K562 (cell line): ENCODE data around the gene CELSR1. TPM values are rescaled to one million over a fixed set of nuclear protein-coding genes. Genes with fewer than 3 reads are reported as not detected.

Source experiments
- ATAC-seq: fragments of 200-7000 bp; cut with Tn5 transposase; 3 replicates; pipeline ENCODE4 v1.9.1; 2020; ENCODE audit warnings: moderate library complexity
- BruUV-seq: library from RNA; stranded (reverse); fragments of 400-500 nt; replicated peaks from 2 replicates; lab custom pipeline; 2021; lab: Mats Ljungman, UMichigan
- CTCF ChIA-PET: fragments of 300-600 bp; formaldehyde crosslinking; extraction: SDS; loops from one replicate; lab custom pipeline; 2021; ENCODE audit warnings: low intra/inter-chr PET ratio; lab: Yijun Ruan, JAX
- POLR2A ChIA-PET: fragments of 300-600, 350-650 bp; sonication (Branson Sonifier 250); formaldehyde crosslinking; extraction: SDS; loops from one replicate; lab custom pipeline; 2021; ENCODE audit warnings: antibody characterized with exemption, inconsistent platforms; lab: Yijun Ruan, JAX
- DNase-seq, 4 experiments: peaks; one replicate each; pipeline versions ENCODE4 v3.0.0 to v3.0.0-alpha.2; 2011 to 2018; ENCODE audit warnings: low spot score in 3 of 4, mixed read lengths in 3 of 4; ENCODE audit errors: extremely low read depth in 1 of 4
- FAIRE-seq: peaks from 2 replicates; lab custom pipeline; 2011; peaks lifted over from hg19 to GRCh38; lab: Jason Lieb, UNC
- H2AFZ ChIP-seq: 2 replicates; pipeline ENCODE4 v1.6.0; 2011; ENCODE audit warnings: low read depth, low read length, control low read depth, inconsistent platforms
- H3K27ac ChIP-seq: fragments of 200-600 bp; 3 replicates; pipeline ENCODE4 v1.8.0; 2011; ENCODE audit warnings: low read depth, mild to moderate bottlenecking, control low read depth, inconsistent platforms, low read length, moderate library complexity, mixed read lengths; ENCODE audit errors: extremely low read depth
- H3K27me3 ChIP-seq, 2 experiments: fragments of 300-600 bp in 1 of 2; 2 replicates in 1 of 2; 3 replicates in 1 of 2; pipeline versions ENCODE4 v1.6.0 to v1.8.0; 2011; ENCODE audit warnings: inconsistent platforms in 2 of 2, low read length in 2 of 2, mild to moderate bottlenecking in 1 of 2, mixed read lengths in 1 of 2, moderate library complexity in 1 of 2; ENCODE audit not compliant: control insufficient read depth in 2 of 2, insufficient read depth in 2 of 2
- H3K36me3 ChIP-seq: fragments of 300-600 bp; 3 replicates; pipeline ENCODE4 v1.8.0; 2011; ENCODE audit warnings: mild to moderate bottlenecking, low read length, inconsistent platforms; ENCODE audit not compliant: control insufficient read depth, insufficient read depth
- H3K4me1 ChIP-seq, 2 experiments: fragments of 200-600 bp in 1 of 2; replicated peaks in 1 of 2; 2 replicates in 1 of 2; 3 replicates in 1 of 2; pipeline versions ENCODE4 v1.5.1 to v1.8.0; 2011; ENCODE audit warnings: inconsistent platforms in 2 of 2, low read length in 2 of 2, mild to moderate bottlenecking in 1 of 2, mixed read lengths in 1 of 2, moderate library complexity in 1 of 2; ENCODE audit not compliant: control insufficient read depth in 2 of 2, insufficient read depth in 2 of 2
- H3K4me2 ChIP-seq: 2 replicates; pipeline ENCODE4 v1.6.1; 2011; ENCODE audit warnings: low read length, control low read depth, inconsistent platforms, mixed read lengths; ENCODE audit not compliant: insufficient read depth
- H3K4me3 ChIP-seq: fragments of 200-600 bp; sonication (generic), shearing (Covaris generic); 2 replicates; pipeline ENCODE4 v1.5.1; 2016; ENCODE audit warnings: control low read depth, inconsistent platforms
- H3K79me2 ChIP-seq: fragments of 200-600 bp; 3 replicates; pipeline ENCODE4 v1.8.0; 2011; ENCODE audit warnings: low read length, inconsistent platforms; ENCODE audit not compliant: control insufficient read depth, insufficient read depth
- H3K9ac ChIP-seq, 2 experiments: 2 replicates each; pipeline versions ENCODE4 v1.6.0 to v1.6.1; 2011; ENCODE audit warnings: low read depth in 2 of 2, low read length in 2 of 2, control low read depth in 1 of 2, inconsistent platforms in 1 of 2, mild to moderate bottlenecking in 1 of 2, mixed read lengths in 1 of 2; ENCODE audit not compliant: insufficient read depth in 1 of 2
- H3K9me1 ChIP-seq: one replicate; pipeline ENCODE4 v1.6.0; 2011; ENCODE audit warnings: inconsistent platforms, mild to moderate bottlenecking, low read length, moderate library complexity; ENCODE audit not compliant: control insufficient read depth, insufficient read depth
- H3K9me3 ChIP-seq: replicated peaks from 2 replicates; pipeline ENCODE4 v1.5.1; 2011; ENCODE audit warnings: low read depth, low read length, inconsistent platforms; ENCODE audit not compliant: control insufficient read depth, insufficient read depth
- H4K20me1 ChIP-seq: replicated peaks from 2 replicates; pipeline ENCODE4 v1.6.1; 2011; ENCODE audit warnings: low read length, inconsistent platforms, mixed read lengths; ENCODE audit not compliant: control insufficient read depth, insufficient read depth
- BRD4 ChIP-seq: fragments of 200-600 bp; sonication (generic); IDR thresholded peaks from 2 replicates; pipeline ENCODE4 v1.6.1; 2017; ENCODE audit warnings: inconsistent platforms
- BRF1 ChIP-seq: IDR thresholded peaks from 3 replicates; pipeline ENCODE4 v1.6.1; 2011; ENCODE audit warnings: borderline replicate concordance, mild to moderate bottlenecking; ENCODE audit not compliant: insufficient read length; ENCODE audit errors: extremely low read depth
- KLF6 ChIP-seq: fragments of 250-450 bp; sonication (Bioruptor Pico); IDR thresholded peaks from 2 replicates; pipeline ENCODE4 v1.4.0; 2020; ENCODE audit warnings: mild to moderate bottlenecking, moderate library complexity, borderline replicate concordance
- PHF8 ChIP-seq: fragments of 200-600 bp; sonication (generic); IDR thresholded peaks from 2 replicates; pipeline ENCODE4 v1.6.1; 2012; ENCODE audit warnings: mixed run types, mild to moderate bottlenecking, inconsistent platforms, low read length, moderate library complexity, borderline replicate concordance
- POLR2G ChIP-seq: fragments of 200-400 bp; formaldehyde crosslinking; IDR thresholded peaks from 2 replicates; pipeline ENCODE4 v1.6.1; 2017; ENCODE audit warnings: low read depth, mild to moderate bottlenecking, antibody characterized with exemption, low read length, moderate library complexity
- RUNX1 ChIP-seq: sonication (generic); IDR thresholded peaks from 2 replicates; pipeline ENCODE4 v1.6.1; 2016; ENCODE audit warnings: antibody characterized with exemption, low read depth
- ZNF184 ChIP-seq: sonication (generic); formaldehyde crosslinking; IDR thresholded peaks from 2 replicates; pipeline ENCODE4 v1.5.0; 2020; ENCODE audit warnings: missing genetic modification reagents
- WGBS: fragments of 100-300 bp; shearing (Covaris generic); methylation state at CpG from one replicate; pipeline ENCODE4 v1.1.6; 2016; ENCODE audit warnings: low coverage, mixed read lengths; ENCODE audit not compliant: insufficient coverage; ENCODE audit errors: missing lambda C conversion rate; 5-methylcytosine and 5-hydroxymethylcytosine counted together
- in situ Hi-C: fragments of 300-500 bp; cut with MboI; formaldehyde crosslinking; loops from 4 replicates; pipeline ENCODE4 v1.15.0; 2018; ENCODE audit warnings: inconsistent platforms, mixed read lengths
- intact Hi-C: fragments of 100-400 bp; cut with micrococcal nuclease; formaldehyde crosslinking; loops from 2 replicates; pipeline ENCODE4 v1.14.2; 2022
- polyA plus RNA-seq, 8 experiments: library from polyadenylated mRNA; depleted of rRNA in 4 of 8; stranded (reverse) in 5 of 8; unstranded in 3 of 8; fragments of >200 nt; fragmentation: Nextera tagmentation in 2 of 8; fragmentation: Illumina TruSeq in 1 of 8; extraction: Ambion mirVana in 2 of 8; extraction: Trizol in 1 of 8; gene quantifications; 2 replicates each; pipeline versions ENCODE4 v1.2.1 to v1.2.3, GENCODE V29; 2011 to 2014; ENCODE audit warnings: inconsistent platforms in 1 of 8, missing spikeins in 1 of 8
- total RNA-seq, 7 experiments: library from RNA; depleted of rRNA in 6 of 7; stranded (reverse); fragments of >200 nt in 6 of 7; fragmentation: Illumina TruSeq in 2 of 7; extraction: Trizol in 2 of 7; gene quantifications; 2 replicates each; pipeline versions ENCODE4 v1.2.1 to v1.2.3, GENCODE V29; 2011 to 2021; ENCODE audit warnings: low replicate concordance in 1 of 7
- TF ChIP-seq, protein P1 (sequence below): fragments of 450-650 bp; IDR thresholded peaks from 2 replicates; pipeline ENCODE4 v1.6.1; 2017; ENCODE audit warnings: mild to moderate bottlenecking, moderate library complexity
- TF ChIP-seq, protein P2 (sequence below): fragments of 250-450 bp; sonication (Bioruptor Pico); IDR thresholded peaks from 2 replicates; pipeline ENCODE4 v1.8.0; 2021; ENCODE audit warnings: moderate library complexity, mild to moderate bottlenecking, inconsistent platforms

The CELSR1 gene
- total and polyA plus RNA-seq, 9 of the 15 experiments (the other 6 are each of a cell fraction or from before 2014, with no cell fraction given), result under 0.01 to 0.09 TPM; not detected in 7

DNA sequence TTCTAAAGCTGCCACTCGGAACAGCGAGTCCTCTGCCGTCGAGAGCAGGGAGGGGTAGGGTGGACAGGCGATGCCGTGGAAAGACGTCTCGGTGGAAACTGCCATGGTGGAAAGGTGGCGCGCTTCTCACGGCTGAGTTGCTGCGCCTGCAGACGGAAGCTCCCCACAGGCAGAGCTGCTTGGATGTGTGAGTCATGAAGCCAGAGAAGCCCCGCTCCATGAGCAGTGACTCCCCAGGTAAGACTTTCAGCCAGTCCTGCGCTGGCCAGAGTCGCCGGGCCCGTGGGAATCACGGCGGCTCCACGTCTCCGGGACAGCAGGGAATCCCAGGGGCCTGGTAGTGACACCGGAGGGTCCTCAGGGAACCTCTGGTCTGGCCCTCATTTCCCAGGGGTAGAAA, 205.9 kb downstream of the CELSR1 start:
- 98% methylated on average over 9 of the region's 23 CpGs for WGBS
- Histone ChIP-seq H3K9me1 (no peaks in the 10 kb centered on the region), H4K20me1 (no peaks in the 10 kb centered on the region), H3K9me3 (no peaks in the 10 kb centered on the region), H3K27ac (no peak overlapping the region), H3K4me3 (no peak overlapping the region), H3K27me3 (no peaks in the 10 kb centered on the region), H3K79me2 (peaks cover 10% of the 10 kb centered on the region), H3K4me2 (no peak overlapping the region), H3K4me1 (peaks cover 3 to 8% of the 10 kb centered on the region in 2 experiments; a peak in 3 of 5 replicates), H2AFZ (no peak overlapping the region), H3K9ac (no peak overlapping the region), H3K36me3 (peaks cover 56% of the 10 kb centered on the region; the same call in 2 of the 3 replicates)
- ChIA-PET POLR2A (no interaction called here), CTCF (no interaction called here)
- BruUV-seq, result no TSS peak
- FAIRE-seq (no peak), ATAC-seq (no peak), DNase-seq (no peak)
- TF ChIP-seq RUNX1 (no peak), POLR2G (peak; percentile 41; the same call in 1 of the 2 replicates), KLF6 (CRISPR knock-in tag) (no peak)
- TF ChIP-seq, protein P1, sequence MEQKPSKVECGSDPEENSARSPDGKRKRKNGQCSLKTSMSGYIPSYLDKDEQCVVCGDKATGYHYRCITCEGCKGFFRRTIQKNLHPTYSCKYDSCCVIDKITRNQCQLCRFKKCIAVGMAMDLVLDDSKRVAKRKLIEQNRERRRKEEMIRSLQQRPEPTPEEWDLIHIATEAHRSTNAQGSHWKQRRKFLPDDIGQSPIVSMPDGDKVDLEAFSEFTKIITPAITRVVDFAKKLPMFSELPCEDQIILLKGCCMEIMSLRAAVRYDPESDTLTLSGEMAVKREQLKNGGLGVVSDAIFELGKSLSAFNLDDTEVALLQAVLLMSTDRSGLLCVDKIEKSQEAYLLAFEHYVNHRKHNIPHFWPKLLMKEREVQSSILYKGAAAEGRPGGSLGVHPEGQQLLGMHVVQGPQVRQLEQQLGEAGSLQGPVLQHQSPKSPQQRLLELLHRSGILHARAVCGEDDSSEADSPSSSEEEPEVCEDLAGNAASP, result no peak
- in situ Hi-C loops (no loop called here), intact Hi-C loops (no loop called here)

DNA sequence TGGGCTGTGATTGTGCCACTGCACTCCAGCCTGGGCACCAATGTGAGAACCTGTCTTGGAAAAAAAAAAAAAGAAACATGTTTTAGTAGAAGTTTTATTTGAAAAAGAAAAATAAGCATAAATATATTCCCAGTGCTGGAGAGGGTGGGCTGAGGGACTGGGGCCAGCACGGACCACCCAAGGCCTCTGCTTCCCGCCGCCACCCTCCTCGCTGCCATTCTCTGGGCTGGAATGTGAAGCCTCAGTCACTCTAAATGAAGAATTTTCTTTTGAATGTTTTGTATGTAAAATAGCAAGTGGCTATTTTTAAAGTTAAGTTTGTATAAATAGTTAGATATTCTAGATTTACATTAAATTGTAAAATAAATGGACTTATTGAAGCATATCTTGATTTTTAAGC, 207.0 kb downstream of the CELSR1 start:
- H3K4me2 ChIP-seq, result no peak overlapping the region
- no peak overlapping the region for H3K4me3 ChIP-seq
- no peaks in the 10 kb centered on the region for H4K20me1 ChIP-seq
- WGBS, result 100% methylated on average over 3 of the region's 4 CpGs
- H3K9ac ChIP-seq, result no peak overlapping the region
- BruUV-seq, result no TSS peak
- no peaks in the 10 kb centered on the region; the same call in 2 of the 3 replicates for H3K79me2 ChIP-seq
- no peaks in the 10 kb centered on the region for H3K27me3 ChIP-seq
- DNase-seq (no peak), FAIRE-seq (no peak)
- no peaks in the 10 kb centered on the region for H3K9me3 ChIP-seq
- H3K4me1 ChIP-seq, result peaks cover 3 to 4% of the 10 kb centered on the region in 2 experiments; a peak in 3 of 5 replicates
- POLR2A ChIA-PET, result no interaction called here
- no peak for TF ChIP-seq PHF8
- TF ChIP-seq BRD4, result no peak
- TF ChIP-seq BRF1, result no peak
- TF ChIP-seq, protein P2, sequence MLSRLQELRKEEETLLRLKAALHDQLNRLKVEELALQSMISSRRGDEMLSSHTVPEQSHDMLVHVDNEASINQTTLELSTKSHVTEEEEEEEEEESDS (CRISPR knock-in tag), result no peak
- no peak for TF ChIP-seq ZNF184 (CRISPR knock-in tag)
- TF ChIP-seq, all 486 proteins: peak for 0
- in situ Hi-C loops (no loop called here), intact Hi-C loops (no loop called here)
- Histone ChIP-seq H3K9me1 (no peaks in the 10 kb centered on the region), H3K27ac (no peak overlapping the region), H3K36me3 (peaks cover 63% of the 10 kb centered on the region; the same call in 2 of the 3 replicates), H2AFZ (no peak overlapping the region)
- ATAC-seq, result no peak
- CTCF ChIA-PET, result no interaction called here
